HG02759 (cell line): Measurements from ENCODE around the gene FAM50A.

Experiments used
- ATAC-seq: cut with Tn5 transposase; IDR thresholded peaks from one replicate; pipeline ENCODE4 v1.9.1; 2021; ENCODE audit warnings: mild to moderate bottlenecking, moderate library complexity; ENCODE audit not compliant: unreplicated experiment

The FAM50A gene

GRCh38 chrX:154412468-154412867, 31.5 kb upstream of the FAM50A start:
- ATAC-seq: no peak

- ATAC-seq: no peak
Observed at GRCh38 chrX:154413142-154413541, 30.8 kb upstream of the FAM50A start.

- ATAC-seq: no peak
Observed at GRCh38 chrX:154417157-154417556, 26.8 kb upstream of the FAM50A start.

- ATAC-seq: no peak
Observed at GRCh38 chrX:154419189-154419588, 24.8 kb upstream of the FAM50A start.

- no peak for ATAC-seq
Observed at GRCh38 chrX:154419688-154420401, 24.1 kb upstream of the FAM50A start.

- no peak for ATAC-seq
Observed at GRCh38 chrX:154420402-154420756, 23.6 kb upstream of the FAM50A start.

- no peak for ATAC-seq
Observed at GRCh38 chrX:154426916-154427770, 16.8 kb upstream of the FAM50A start.

GRCh38 chrX:154428176-154429171, 15.5 kb upstream of the FAM50A start, which contains the start of gene ATP6AP1:
Gene ATP6AP1 (plus strand): TSS chrX:154428677. CDS start chrX:154428693, 16 bp downstream.
- ATAC-seq: peak; percentile 98

- no peak for ATAC-seq
Observed at GRCh38 chrX:154429711-154430110, 14.2 kb upstream of the FAM50A start.

GRCh38 chrX:154430479-154430878, 13.5 kb upstream of the FAM50A start:
- no peak for ATAC-seq

- ATAC-seq: no peak
Observed at GRCh38 chrX:154430916-154431315, 13.0 kb upstream of the FAM50A start.

- no peak for ATAC-seq
Observed at GRCh38 chrX:154431341-154431740, 12.6 kb upstream of the FAM50A start.

GRCh38 chrX:154432210-154432609, 11.7 kb upstream of the FAM50A start:
- ATAC-seq: no peak

- ATAC-seq: no peak
Observed at GRCh38 chrX:154433605-154434004, 10.3 kb upstream of the FAM50A start.

GRCh38 chrX:154434394-154435168, 9.4 kb upstream of the FAM50A start:
- no peak for ATAC-seq

GRCh38 chrX:154435171-154435733, 8.7 kb upstream of the FAM50A start:
- ATAC-seq: no peak

- peak; percentile 51 for ATAC-seq
Observed at GRCh38 chrX:154436374-154436982, 7.5 kb upstream of the FAM50A start.

GRCh38 chrX:154436983-154437752, 6.8 kb upstream of the FAM50A start, which contains the start of gene GDI1:
Gene GDI1 (plus strand): TSS chrX:154437154. CDS start chrX:154437255, 101 bp downstream.
- ATAC-seq: peak; percentile 64
